Activated CD8-positive, alpha-beta memory T cell treated with anti-CD3 and anti-CD28 coated beads for 4 hours (primary cell): Measurements from ENCODE around the gene BICDL2.
A peak's percentile ranks its signal among the peaks of the same experiment; 100 is the strongest.

ENCODE experiments used
- DNase-seq, 2 donors: peaks; one replicate each; pipeline ENCODE4 v3.0.0-alpha.2; 2020; ENCODE audit warnings: low read depth in 2 of 2

Gene BICDL2

DNA sequence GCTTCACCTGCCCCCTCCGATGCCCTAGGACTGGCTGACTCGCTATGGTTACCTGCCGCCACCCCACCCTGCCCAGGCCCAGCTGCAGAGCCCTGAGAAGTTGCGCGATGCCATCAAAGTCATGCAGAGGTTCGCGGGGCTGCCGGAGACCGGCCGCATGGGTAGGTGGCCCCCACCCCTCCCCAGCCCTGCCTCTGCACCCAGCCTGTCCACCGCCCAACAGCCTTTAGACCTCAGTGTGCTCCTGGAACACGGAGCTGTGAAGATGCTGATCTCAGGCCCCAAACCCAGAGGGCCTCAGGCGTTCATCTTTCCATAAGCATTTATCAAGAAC lies 10.6 kb upstream of the BICDL2 start:
- DNase-seq = no peak

DNA sequence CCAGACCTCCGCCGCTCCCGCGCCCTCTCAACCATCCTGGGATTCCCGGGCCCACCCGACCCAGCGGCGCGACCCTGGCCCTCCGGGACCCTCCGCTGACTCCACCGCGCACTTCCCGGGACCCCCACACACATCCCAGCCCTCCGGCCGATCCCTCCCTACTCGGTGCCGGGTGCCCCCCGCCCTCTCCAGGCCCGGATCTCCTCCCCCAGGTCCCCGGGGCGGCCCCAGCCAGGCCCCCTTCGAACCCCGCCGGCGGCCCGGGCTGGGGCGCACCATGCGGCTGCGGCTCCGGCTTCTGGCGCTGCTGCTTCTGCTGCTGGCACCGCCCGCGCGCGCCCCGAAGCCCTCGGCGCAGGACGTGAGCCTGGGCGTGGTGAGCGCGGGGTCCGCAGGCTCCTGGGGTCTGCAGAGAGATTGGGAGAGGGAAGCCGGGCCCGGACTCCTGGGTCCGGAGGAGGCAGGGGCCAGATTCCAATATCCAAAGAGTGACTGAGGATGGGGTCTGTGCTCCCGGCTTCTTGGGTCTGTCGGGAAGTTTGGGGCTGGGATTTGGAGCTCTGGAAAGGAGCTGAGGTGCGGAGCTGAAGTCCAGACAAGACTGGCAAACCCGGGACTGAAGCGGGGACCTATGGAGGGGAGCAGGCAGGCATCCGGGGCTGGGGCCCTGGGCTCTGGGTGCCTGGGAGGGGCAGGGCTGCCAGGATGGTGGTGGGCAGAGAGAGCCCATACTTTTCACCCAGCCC lies 10.1 kb upstream of the BICDL2 start:
- DNase-seq = no peak

DNA sequence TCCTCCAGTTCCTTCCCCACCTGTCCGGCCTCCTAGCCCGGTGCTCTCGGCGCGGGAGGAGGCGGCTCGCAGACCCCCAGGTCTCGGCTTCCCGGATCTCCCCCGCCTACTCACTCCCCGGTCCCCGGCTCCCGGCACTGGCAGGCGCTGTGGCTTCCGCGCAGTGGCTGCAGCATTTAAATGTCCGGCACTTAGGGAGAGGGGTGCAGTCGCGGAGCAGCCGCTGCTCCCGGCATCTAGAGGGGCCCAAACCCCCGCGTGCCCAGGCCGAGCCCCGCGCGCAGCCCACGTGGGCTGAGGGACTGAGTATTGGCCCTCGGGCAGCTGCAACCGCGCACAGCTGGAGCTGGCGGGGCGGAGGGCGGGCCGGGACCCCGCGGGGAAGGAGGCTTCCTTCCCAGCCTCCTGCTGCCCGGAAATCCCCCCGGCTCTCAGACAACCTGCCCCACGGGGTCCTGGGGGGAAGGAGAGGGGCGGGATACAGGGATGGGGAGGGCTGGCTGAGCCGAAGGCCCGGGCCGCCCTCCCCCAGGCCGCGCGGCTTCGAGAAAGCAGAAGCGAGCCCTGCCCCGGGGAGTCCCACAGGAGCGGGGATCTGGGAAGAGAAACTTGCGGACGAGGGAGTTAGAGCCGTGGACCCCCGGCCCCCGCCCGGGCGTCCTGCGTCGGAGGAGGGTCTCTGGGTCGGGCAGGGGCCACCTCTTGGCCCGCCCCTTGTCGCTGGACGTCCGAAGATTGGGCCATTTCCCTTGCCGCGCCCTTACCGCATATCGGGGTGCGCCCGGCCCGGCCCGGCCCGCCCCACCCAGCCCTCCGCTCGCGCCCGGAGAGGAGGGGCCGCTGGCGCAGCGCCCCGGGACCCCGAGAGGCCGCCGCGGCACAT lies 9.3 kb upstream of the BICDL2 start, which contains the start of gene MMP25:
TSS of gene MMP25 (plus strand) at position 804 of the 883 bp plus-strand sequence. CDS start 357 bp downstream, outside the sequence.
- DNase-seq = no peak

DNA sequence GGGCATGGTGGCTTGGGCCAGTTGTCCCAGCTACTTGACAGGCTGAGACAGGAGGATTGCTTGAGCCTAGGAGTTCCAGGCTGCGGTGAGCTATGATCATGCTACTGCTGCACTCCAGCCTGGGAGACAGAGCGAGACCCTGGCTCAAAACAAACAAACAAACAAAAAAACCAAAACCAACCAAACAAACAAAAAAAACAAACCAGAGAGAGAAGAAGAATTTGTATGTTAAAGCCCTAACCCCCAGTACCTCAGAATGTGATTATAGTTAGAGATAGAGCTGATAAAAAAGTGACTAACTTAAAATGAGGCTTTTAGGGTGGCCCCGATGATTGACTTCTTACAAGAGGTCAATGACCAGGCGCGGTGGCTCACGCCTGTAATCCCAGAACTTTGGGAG lies 8.0 kb upstream of the BICDL2 start:
- DNase-seq = no peak

DNA sequence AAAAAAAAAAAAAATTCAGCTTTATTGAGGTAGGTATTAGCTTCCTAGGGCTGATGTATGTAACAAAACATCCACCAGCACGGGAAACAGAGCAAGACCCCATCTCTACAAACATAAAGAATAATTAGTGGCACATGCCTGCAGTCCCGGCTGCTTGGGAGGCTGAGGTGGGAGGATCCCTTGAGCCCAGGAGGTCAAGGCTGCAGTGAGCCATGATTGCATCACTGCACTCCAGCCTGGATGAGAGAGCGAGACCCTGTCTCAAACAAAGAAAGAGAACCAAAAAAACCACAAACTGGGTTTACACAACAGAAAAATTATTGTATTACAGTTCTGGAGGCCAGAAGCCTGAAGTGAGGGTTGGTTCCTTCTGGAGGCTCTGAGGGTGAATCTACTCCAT lies 5.6 kb upstream of the BICDL2 start:
- no peak for DNase-seq

DNA sequence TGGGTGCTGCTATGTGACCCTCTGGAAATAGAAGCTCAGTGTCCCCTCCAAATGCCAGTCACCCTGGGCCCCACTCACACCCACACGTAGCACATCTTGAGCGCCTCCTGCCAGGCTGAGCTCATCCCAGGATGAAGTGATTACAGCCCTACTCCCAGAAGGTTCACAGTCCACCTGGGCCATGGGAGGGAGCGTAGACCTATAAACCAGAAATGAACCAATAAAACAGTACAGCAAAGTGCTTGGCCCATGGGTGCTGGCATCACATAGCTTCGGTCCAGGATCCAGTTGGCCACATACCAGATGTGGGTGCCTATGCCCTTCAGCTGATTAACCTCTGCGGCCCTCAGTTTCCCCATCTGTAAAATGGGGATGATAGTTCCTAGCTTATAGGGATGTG lies 2.2 kb upstream of the BICDL2 start:
- DNase-seq = no peak

DNA sequence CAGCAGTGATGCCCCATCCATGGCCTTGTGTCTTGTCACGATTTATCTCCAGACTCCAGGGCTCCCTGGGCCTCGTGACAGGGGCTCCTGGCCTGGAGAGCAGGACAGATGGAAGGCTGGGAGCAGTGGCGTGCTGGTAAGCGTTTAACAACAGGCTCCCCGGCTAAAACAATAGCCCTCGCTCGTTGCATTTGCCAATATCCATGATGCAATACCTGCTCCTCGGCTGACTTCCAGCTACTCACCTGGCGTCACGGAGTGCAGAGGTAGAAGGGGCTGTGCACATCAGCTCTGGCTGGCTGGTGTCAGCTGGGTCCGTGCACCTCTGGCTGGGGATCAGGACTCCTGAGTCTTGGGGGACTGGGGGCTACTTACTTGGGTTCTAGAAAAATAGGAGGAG lies 1.5 kb upstream of the BICDL2 start:
- no peak for DNase-seq

DNA sequence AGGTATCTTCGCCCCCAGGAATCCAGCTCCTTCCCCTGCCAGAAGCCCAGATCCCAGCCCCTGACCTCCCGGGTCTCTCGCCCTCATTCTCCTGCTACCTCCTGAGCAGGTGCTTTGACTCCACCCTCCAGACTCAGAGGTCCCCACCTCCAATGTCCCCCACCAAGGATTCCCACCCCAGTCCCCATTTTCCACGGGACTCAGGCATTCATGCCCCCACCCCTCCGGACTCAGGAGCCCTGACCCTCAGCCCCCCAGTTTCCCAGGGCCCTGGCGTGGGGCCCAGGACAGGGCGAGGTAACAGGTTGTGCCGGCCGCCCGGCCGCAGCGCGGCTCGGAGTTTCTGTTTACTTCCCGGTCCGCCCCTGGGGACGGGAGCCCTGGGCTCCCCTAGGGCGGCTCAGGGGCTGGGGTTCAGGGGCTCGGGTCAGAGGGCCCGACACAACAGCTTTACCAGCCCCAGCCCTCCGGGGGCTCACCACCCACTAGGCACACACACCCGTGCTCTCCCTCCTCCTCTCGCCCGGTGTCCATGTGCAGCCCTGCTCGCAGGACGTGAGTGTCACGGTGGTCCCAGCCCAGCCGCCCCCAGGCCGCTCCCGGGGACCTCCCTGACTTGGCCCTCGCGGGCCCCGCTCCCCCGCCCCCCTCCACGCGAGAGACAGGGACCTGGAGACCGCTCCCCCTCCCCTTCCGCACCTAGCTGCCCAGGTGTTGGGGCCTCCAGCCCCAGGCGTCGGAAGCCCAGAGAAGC lies 595 bp downstream of the BICDL2 start:
- no peak for DNase-seq

DNA sequence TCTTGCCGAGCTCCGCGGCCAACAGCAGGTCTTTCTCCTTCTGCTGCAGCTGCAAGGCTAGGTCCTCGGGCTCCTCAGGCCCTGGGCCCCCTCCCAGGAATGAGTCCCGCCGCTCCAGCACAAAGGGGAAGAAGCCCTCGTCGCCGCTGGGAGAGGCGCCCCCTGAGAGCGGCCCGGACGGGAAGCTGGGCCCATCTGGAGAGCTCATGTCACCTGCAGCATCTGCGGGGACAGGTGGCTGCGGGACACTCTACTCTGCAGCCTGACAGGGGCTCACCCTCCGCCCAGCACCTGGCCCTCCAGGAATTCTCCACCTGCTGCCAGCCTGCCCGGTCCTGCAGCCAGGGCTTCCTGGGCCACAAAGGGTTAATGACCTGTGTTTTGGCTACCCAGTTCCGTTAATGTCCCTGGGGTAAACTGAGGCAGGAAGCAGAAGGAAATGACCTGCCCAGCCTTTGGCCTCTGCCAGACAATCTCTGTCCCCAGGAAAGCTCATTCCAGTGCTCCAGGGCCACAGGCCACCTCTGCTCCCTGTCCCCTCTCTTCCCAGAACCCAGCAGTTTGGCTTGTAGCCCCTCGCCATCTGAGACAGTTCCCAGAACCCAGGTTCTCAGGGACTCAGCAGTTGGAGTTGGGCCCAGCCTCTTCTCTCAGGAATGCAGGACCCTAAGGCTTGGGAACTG lies 1.3 kb downstream of the BICDL2 start:
- no peak for DNase-seq

DNA sequence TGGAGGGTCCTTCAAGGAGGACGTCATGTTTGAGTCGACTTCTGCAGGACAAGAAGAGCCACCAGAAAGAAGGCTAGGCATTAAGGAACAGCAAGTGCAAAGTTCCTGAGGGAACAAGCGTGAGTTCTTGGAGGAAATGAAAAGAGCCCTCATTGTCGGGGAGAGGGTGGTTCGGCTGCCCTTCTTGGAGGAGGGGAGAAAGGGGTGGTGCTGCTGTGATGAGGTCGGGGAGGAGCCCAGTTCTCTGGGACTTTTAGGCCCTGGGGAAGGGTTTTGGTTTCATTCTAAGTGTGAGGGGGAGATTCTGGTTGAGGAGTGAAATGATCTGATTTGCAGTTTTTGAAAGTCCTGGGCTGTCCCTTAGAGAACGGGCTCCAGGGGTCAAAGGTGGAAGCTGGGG lies 4.1 kb downstream of the BICDL2 start:
- no peak for DNase-seq

DNA sequence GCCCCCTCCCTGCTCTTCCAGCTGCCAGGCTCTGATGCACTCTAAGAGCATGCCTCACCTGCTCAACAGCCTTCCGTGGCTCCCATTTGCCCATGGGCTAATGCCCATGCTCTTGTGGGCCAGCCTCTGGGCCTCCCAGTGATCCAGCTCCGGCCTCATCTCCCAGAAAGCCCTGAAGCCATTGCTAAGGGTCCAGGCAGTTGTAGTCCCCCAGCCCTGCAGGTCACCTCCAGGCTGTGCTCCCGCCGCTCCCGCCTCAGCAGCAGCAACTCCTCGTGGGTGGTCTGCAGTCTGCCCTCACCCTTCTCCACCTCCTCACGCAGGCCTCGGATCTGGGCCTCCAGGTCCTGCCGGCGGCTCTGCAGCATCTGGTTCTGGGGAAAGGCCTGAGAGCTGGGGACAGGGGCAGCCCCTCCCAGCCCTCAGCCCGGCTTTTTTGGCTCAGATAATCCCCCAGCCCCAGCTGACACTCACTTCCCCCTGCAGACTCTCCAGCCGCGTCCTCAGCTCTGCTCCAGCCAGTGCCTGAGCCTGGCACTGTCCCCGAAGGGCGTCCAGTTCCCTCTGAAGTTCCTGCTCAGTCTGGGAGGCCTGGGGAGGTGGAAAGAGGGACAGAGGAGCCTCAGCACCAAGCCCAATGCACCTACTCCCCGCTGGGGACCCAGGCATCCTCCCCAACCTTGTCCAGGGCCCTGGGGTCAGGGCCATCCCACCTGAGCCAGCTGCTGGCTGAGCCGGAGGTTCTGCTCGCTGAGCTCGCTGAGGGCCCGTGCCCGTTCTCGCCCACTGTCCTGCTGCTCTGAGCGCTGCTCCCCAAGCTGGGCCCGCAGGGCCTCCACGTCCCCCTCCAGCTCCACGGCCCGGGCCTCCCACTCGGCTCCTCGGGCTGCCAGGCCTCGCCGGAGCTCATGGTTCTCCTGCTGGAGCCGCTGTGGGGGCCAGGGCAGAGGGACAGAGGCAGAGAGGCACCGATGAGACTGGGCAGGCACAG lies 6.2 kb downstream of the BICDL2 start:
- no peak for DNase-seq

DNA sequence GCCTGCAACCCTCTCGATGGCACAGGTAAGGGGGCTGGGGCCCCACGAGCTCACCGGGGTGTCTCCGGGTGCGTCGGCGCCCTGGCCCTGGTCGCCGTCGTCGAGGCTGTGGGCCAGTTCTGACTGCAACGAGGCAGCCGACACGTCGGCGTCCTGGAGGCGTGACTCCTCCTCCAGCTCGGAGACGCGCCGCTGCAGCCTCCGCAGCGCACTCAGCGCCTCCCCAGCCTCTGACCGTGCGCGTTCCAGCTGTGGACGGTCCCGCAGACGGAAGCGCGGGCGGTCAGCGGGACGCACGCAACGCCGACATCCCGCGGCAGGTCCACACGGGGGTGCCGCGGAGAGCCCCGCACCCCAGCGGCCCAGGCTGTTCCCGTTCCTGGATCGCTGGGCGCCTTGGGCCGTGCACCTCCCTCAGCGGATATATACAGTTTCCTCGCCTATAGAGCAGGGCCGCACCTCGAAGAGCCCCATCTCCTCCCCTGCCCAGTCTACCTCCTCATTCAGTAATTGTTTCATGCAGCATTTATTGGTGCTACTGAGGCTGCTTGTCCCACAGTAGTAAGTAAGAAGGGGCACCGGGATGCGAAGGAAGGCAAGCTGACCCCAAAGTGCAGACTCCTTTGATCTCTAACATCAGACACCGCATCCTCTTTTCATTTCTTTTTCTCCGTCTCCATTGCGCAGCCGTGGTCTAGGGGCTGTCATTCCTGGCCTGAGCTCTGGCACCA lies 7.1 kb downstream of the BICDL2 start:
- no peak for DNase-seq

DNA sequence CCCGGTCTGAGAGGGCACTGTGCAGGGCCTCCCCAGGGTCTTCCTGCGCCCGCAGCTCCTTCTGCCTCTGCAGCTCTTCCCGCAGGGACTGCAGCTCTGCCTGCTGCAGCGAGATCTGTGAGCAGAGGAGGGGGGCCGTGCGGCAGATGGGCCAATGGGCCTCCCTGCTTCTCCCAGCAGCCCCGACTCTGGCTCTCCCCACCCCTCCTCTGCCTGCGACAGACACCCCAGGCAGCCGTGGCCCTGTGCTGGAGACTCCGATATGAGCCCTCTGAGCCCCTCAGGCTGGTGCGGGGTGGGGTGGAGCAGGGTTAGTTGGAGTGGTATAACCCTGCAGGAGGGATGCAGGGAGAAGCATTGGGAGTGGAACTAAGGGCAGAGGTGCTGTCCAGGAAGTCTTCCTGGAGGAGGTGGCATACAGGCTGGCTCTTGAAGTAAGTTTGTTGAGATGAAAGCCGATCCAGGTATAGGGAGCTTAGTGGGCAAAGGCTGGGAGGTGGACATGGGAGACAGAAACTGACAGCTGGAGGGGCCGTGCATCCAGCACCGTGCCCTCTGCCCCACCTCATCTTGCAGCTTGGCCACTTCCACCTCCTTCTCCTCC lies 7.9 kb downstream of the BICDL2 start:
- no peak for DNase-seq

DNA sequence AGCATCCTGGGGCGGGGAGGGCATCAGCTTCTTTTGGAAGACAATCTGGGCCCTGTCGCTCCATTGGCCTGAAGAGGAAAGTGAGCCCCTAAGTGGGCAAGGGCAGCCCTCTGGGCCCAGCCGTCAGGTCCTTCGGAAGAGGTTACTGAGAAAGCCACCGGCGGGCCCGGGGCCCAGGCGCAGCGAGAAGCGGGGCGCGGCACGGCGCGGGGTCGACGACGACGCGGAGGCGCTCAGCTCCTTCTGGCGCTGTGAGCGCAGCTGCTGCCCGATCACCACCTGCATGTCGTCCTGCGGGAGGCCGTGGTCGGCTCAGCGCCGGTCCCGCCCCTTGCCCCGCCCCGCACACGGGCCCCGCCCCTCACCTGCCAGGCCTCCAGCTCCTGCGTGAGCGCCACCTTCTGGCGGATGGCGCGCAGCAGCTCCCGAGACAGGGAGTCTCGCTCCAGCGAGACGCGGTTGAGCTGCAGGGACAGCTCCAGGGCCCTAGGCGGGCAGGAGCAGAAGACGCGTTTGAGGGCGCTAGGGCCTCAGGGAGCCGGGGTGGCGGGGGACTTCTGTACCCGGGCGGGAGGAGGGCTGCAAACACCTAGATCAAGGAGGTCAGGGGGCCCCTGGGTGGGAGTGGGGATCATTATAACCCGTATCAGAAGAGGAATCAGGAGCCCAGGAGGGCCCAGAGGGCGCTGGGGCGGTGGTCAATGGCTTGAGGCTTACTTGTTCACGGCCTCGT lies 8.6 kb downstream of the BICDL2 start:
- peak; percentile 72 to 74 for DNase-seq

DNA sequence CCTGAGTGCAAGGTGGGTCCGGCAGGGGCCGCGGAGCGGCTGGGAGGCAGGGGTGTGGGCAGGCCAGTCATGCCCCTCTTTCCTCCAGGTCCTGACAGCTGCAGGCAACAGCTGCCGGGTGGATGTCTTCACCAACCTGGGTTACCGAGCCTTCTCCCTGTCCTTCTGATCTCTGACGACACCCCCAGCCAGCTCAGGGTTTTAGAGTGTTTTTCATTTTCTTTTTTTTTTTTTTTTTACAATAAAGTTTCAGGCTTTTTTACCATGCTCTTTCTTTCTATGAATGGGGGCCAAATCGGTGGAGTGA lies 9.3 kb downstream of the BICDL2 start:
- no peak for DNase-seq

DNA sequence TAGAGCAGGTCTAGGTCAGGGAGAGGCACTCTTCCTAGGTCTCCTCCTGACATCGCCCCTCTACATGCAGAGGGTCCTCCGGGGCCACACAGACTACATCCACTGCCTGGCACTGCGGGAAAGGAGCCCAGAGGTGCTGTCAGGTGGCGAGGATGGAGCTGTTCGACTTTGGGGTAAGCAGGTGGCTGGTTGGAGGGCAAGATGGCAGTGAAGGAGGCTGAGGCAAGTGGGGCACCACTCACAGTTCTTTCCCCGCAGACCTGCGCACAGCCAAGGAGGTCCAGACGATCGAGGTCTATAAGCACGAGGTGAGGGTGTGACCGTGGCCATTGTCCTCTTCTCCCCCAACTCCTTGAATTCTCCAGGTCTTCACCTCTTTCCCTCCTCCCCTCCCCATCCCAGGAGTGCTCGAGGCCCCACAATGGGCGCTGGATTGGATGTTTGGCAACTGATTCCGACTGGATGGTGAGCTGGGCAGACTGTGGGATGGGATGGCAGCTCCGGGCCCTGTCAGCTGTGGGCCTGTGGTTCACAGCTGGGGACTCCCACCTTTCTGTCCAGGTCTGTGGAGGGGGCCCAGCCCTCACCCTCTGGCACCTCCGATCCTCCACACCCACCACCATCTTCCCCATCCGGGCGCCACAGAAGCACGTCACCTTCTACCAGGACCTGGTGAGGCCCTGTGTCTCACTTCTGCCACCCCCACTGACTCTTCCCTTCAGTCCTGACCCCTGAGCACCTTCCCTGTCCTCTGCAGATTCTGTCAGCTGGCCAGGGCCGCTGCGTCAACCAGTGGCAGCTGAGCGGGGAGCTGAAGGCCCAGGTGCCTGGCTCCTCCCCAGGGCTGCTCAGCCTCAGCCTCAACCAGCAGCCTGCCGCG lies 9.9 kb downstream of the BICDL2 start:
- DNase-seq = no peak

DNA sequence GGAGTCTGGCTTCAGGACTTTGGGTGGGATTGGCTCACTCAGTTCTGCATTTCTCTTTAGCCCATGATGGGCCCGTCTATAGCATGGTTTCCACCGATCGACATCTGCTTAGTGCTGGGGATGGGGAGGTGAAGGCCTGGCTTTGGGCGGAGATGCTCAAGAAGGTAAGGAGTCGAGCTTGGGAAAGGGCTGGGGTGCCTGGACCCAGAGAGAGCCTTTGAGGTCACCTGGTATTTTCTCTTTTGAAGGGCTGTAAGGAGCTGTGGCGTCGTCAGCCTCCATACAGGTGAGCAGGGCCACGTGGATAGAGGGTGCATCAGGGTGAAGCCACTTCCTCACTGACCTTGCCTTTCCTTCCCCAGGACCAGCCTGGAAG lies 10.8 kb downstream of the BICDL2 start:
- no peak for DNase-seq
